Neural cell (in vitro differentiated cells): Measurements from ENCODE around the gene CIBAR2. TPM values are rescaled to one million over a fixed set of nuclear protein-coding genes. Genes with fewer than 3 reads are reported as not detected.

Source experiments
- H2AFZ ChIP-seq: fragments of 200-600, 300-800 bp; sonication (generic), shearing (Covaris generic); 2 replicates; pipeline ENCODE4 v1.6.0; 2014; ENCODE audit warnings: low read depth, mild to moderate bottlenecking, antibody characterized with exemption, low read length, moderate library complexity
- H3F3A ChIP-seq: fragments of 200-600 bp; shearing (Covaris generic); 2 replicates; pipeline ENCODE4 v1.6.1; 2016; ENCODE audit warnings: mild to moderate bottlenecking, moderate library complexity, mixed read lengths, antibody characterized with exemption, low read length; ENCODE audit not compliant: insufficient read depth, poor library complexity, severe bottlenecking
- H3K27ac ChIP-seq: fragments of 200-600, 300-800 bp; sonication (generic), shearing (Covaris generic); 2 replicates; pipeline ENCODE4 v1.5.1; 2014; ENCODE audit warnings: mild to moderate bottlenecking, low read length, moderate library complexity
- H3K27me3 ChIP-seq: fragments of 300-800, 200-600 bp; sonication (generic), shearing (Covaris generic); 2 replicates; pipeline ENCODE4 v1.6.0; 2014; ENCODE audit warnings: mild to moderate bottlenecking, low read depth, low read length, moderate library complexity; ENCODE audit not compliant: insufficient read depth
- H3K36me3 ChIP-seq: fragments of 300-800, 200-600 bp; sonication (generic), shearing (Covaris generic); 2 replicates; pipeline ENCODE4 v1.5.1; 2014; ENCODE audit warnings: mild to moderate bottlenecking, antibody characterized with exemption, low read length, moderate library complexity; ENCODE audit not compliant: insufficient read depth
- H3K4me2 ChIP-seq: fragments of 300-800, 200-600 bp; sonication (generic), shearing (Covaris generic); 2 replicates; pipeline ENCODE4 v1.6.0; 2014; ENCODE audit warnings: mild to moderate bottlenecking, low read length
- H3K4me3 ChIP-seq: fragments of 300-800, 200-600 bp; sonication (generic), shearing (Covaris generic); 2 replicates; pipeline ENCODE4 v1.5.1; 2014; ENCODE audit warnings: mild to moderate bottlenecking, low read length, moderate library complexity
- H3K79me2 ChIP-seq: fragments of 200-600 bp; shearing (Covaris generic); replicated peaks from 2 replicates; pipeline ENCODE4 v1.6.0; 2014; ENCODE audit warnings: mild to moderate bottlenecking, low read length, moderate library complexity; ENCODE audit not compliant: insufficient read depth
- H3K9ac ChIP-seq: fragments of 300-800, 200-600 bp; sonication (generic), shearing (Covaris generic); 2 replicates; pipeline ENCODE4 v1.6.1; 2016; ENCODE audit warnings: mild to moderate bottlenecking, low read length, mixed read lengths
- H3K9me2 ChIP-seq: fragments of 200-600 bp; shearing (Covaris generic); 2 replicates; pipeline ENCODE4 v1.6.1; 2016; ENCODE audit warnings: mild to moderate bottlenecking, low read length, mixed read lengths; ENCODE audit not compliant: insufficient read depth
- H3K9me3 ChIP-seq: fragments of 200-600, 300-800 bp; sonication (generic), shearing (Covaris generic); 2 replicates; pipeline ENCODE4 v1.6.1; 2016; ENCODE audit warnings: mild to moderate bottlenecking, mixed run types, low read length, moderate library complexity, mixed read lengths
- H4K20me1 ChIP-seq: fragments of 200-600 bp; shearing (Covaris generic); 2 replicates; pipeline ENCODE4 v1.6.1; 2016; ENCODE audit warnings: mild to moderate bottlenecking, mixed run types; ENCODE audit not compliant: insufficient read depth
- EP300 ChIP-seq: fragments of 450-650 bp; conservative IDR thresholded peaks from 2 replicates; pipeline ENCODE4 v1.6.1; 2014; ENCODE audit warnings: antibody characterized with exemption, mild to moderate bottlenecking, moderate library complexity; ENCODE audit not compliant: poor library complexity, severe bottlenecking
- EZH2 ChIP-seq: fragments of 200-600, 300-800 bp; shearing (Covaris generic), sonication (generic); IDR thresholded peaks from 2 replicates; pipeline ENCODE4 v1.6.1; 2014; ENCODE audit warnings: antibody characterized with exemption, low read length, borderline replicate concordance, mild to moderate bottlenecking; ENCODE audit not compliant: insufficient read depth, poor library complexity, severe bottlenecking
- TAF1 ChIP-seq: IDR thresholded peaks from 2 replicates; pipeline ENCODE4 v1.6.1; 2012; ENCODE audit warnings: low read depth
- polyA plus RNA-seq: library from polyadenylated mRNA; depleted of rRNA; stranded (reverse); fragments of >200 nt; gene quantifications from 2 replicates; pipeline ENCODE4 v1.2.3, GENCODE V29; 2014
- TF ChIP-seq, protein P1 (sequence below): fragments of 450-650 bp; IDR thresholded peaks from 2 replicates; pipeline ENCODE4 v1.5.1; 2014; ENCODE audit warnings: antibody characterized with exemption, mild to moderate bottlenecking, moderate library complexity; ENCODE audit not compliant: poor library complexity, severe bottlenecking

CIBAR2 gene
- polyA plus RNA-seq, 1 donor from 2014 or later, result not detected

- no peak overlapping the region for H3K4me3 ChIP-seq
- H3K36me3 ChIP-seq, result no peaks in the 10 kb centered on the region
- peaks cover 6% of the 10 kb centered on the region for H3K9me3 ChIP-seq
- H3F3A ChIP-seq, result no peaks in the 10 kb centered on the region
- no peak overlapping the region for H2AFZ ChIP-seq
- no peaks in the 10 kb centered on the region for H3K27me3 ChIP-seq
- no peak overlapping the region for H3K9ac ChIP-seq
- no peak overlapping the region for H3K27ac ChIP-seq
- TF ChIP-seq, protein P1, sequence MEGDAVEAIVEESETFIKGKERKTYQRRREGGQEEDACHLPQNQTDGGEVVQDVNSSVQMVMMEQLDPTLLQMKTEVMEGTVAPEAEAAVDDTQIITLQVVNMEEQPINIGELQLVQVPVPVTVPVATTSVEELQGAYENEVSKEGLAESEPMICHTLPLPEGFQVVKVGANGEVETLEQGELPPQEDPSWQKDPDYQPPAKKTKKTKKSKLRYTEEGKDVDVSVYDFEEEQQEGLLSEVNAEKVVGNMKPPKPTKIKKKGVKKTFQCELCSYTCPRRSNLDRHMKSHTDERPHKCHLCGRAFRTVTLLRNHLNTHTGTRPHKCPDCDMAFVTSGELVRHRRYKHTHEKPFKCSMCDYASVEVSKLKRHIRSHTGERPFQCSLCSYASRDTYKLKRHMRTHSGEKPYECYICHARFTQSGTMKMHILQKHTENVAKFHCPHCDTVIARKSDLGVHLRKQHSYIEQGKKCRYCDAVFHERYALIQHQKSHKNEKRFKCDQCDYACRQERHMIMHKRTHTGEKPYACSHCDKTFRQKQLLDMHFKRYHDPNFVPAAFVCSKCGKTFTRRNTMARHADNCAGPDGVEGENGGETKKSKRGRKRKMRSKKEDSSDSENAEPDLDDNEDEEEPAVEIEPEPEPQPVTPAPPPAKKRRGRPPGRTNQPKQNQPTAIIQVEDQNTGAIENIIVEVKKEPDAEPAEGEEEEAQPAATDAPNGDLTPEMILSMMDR, result no peak
- no peak for TF ChIP-seq EZH2
- no peak for TF ChIP-seq TAF1
- no peak for TF ChIP-seq EP300
- no peaks in the 10 kb centered on the region for H3K9me2 ChIP-seq
- H4K20me1 ChIP-seq, result no peaks in the 10 kb centered on the region
- no peak overlapping the region for H3K4me2 ChIP-seq
- no peaks in the 10 kb centered on the region for H3K79me2 ChIP-seq
These were observed 63.2 kb downstream of the CIBAR2 start for GRCh38 chr16:85048921-85049562.

Other genes starting within 250 kb of the CIBAR2 start
- gene ZDHHC7, start 100.9 kb downstream of the CIBAR2 start, polyA plus RNA-seq, result 33.8 and 34.1 TPM in 2 replicates
- 18.9 and 24.9 TPM in 2 replicates for gene KIAA0513, start 84.7 kb downstream of the CIBAR2 start, polyA plus RNA-seq